ENCODE data around the gene SNX5. TPM values are rescaled to one million over a fixed set of nuclear protein-coding genes. Genes with fewer than 3 reads are reported as not detected.

SNX5 gene
- total RNA-seq, 1 experiment from 2014 or later, result 188 TPM

DNA sequence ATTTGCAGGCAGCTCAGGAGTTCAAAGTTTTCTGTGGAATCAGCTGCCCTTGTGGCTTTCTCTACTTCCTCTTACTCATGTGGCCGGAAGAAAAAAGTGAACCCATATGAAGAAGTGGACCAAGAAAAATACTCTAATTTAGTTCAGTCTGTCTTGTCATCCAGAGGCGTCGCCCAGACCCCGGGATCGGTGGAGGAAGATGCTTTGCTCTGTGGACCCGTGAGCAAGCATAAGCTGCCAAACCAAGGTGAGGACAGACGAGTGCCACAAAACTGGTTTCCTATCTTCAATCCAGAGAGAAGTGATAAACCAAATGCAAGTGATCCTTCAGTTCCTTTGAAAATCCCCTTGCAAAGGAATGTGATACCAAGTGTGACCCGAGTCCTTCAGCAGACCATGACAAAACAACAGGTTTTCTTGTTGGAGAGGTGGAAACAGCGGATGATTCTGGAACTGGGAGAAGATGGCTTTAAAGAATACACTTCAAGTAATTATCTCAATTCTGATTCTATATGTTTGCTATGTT lies 1.4 kb upstream of the SNX5 start:
- Histone ChIP-seq H3K27ac (ENCODE audit: low read depth, low read length, poor library complexity, severe bottlenecking) (peak overlapping the region; percentile 99), H3K4me1 (ENCODE audit: insufficient read depth, low read length, poor library complexity, severe bottlenecking) (peaks cover 34% of the 10 kb centered on the region), H3K4me3 (ENCODE audit: low read depth, low read length, poor library complexity, severe bottlenecking) (peak overlapping the region; percentile 75), H3K9me3 (ENCODE audit: low read depth, low read length, poor library complexity, severe bottlenecking) (no peaks in the 10 kb centered on the region), H3K27me3 (replicated peaks; ENCODE audit: insufficient read depth, low read depth, low read length, poor library complexity) (no peaks in the 10 kb centered on the region), H3K36me3 (ENCODE audit: insufficient read depth, low read length, poor library complexity, severe bottlenecking) (peaks cover 12% of the 10 kb centered on the region)
- POLR2A ChIA-PET (ENCODE audit: low non-redundant PET), result no interaction called here
- CTCF ChIA-PET, result no interaction called here
- TF ChIP-seq, protein P1, sequence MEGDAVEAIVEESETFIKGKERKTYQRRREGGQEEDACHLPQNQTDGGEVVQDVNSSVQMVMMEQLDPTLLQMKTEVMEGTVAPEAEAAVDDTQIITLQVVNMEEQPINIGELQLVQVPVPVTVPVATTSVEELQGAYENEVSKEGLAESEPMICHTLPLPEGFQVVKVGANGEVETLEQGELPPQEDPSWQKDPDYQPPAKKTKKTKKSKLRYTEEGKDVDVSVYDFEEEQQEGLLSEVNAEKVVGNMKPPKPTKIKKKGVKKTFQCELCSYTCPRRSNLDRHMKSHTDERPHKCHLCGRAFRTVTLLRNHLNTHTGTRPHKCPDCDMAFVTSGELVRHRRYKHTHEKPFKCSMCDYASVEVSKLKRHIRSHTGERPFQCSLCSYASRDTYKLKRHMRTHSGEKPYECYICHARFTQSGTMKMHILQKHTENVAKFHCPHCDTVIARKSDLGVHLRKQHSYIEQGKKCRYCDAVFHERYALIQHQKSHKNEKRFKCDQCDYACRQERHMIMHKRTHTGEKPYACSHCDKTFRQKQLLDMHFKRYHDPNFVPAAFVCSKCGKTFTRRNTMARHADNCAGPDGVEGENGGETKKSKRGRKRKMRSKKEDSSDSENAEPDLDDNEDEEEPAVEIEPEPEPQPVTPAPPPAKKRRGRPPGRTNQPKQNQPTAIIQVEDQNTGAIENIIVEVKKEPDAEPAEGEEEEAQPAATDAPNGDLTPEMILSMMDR (conservative IDR thresholded peaks at IDR 0.05; ENCODE audit: low read depth, low read length), result no peak
- TF ChIP-seq EZH2 (IDR thresholded peaks at IDR 0.05; ENCODE audit: borderline replicate concordance, low read depth, low read length, poor library complexity, severe bottlenecking), result no peak
- intact Hi-C loops (cut with micrococcal nuclease; ENCODE audit: unreplicated experiment), result loop anchor here (10.0 kb wide), 1 partner anchor 435 kb away; the partner anchor contains the start of gene BFSP1
- no peak for DNase-seq (ENCODE audit: low spot score)
- BruUV-seq (replicated peaks), result TSS peak; percentile 53

DNA sequence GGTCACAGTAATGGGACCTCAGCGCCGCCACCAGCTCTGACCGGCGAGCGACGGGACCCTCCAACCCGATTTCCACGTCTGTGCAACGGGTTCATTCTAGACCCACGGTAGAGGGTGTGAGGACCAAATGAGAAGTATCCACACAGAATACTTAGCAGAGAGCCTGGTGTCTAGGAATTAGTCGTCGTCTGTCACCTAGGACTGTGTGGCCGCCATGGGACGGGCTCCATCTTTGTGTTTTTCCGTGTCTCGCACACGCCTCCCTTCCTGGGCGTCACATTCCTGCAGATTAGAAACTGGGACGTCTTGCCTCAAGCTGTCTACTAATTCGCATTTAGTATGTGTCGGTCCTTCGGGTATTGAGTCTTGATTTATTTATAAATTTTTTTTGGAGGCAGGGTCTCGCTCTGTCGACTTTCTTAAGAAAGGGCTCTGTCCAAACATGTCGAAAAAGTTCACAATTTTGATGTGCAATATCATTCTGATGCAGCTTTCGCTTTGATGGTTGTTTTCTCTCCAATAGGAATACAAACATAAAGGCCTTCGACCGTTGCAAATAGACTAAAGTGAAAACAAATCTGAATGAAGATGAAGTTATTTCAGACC lies 787 bp upstream of the SNX5 start:
- H3K27ac ChIP-seq (ENCODE audit: low read depth, low read length, poor library complexity, severe bottlenecking), result peak overlapping the region; percentile 99
- peak; percentile 68 for DNase-seq (ENCODE audit: low spot score)
- CTCF ChIA-PET, result no interaction called here
- no peaks in the 10 kb centered on the region for H3K9me3 ChIP-seq (ENCODE audit: low read depth, low read length, poor library complexity, severe bottlenecking)
- H3K27me3 ChIP-seq (replicated peaks; ENCODE audit: insufficient read depth, low read depth, low read length, poor library complexity), result no peaks in the 10 kb centered on the region
- peak overlapping the region; percentile 75 for H3K4me3 ChIP-seq (ENCODE audit: low read depth, low read length, poor library complexity, severe bottlenecking)
- intact Hi-C loops (cut with micrococcal nuclease; ENCODE audit: unreplicated experiment), result loop anchor here (10.0 kb wide), 1 partner anchor 435 kb away; the partner anchor contains the start of gene BFSP1
- H3K36me3 ChIP-seq (ENCODE audit: insufficient read depth, low read length, poor library complexity, severe bottlenecking), result peaks cover 17% of the 10 kb centered on the region
- no peak for TF ChIP-seq EZH2 (IDR thresholded peaks at IDR 0.05; ENCODE audit: borderline replicate concordance, low read depth, low read length, poor library complexity, severe bottlenecking)
- POLR2A ChIA-PET (ENCODE audit: low non-redundant PET), result interaction anchor here (0.6 kb wide), 1 partner anchor 289 kb away, joined by 3 read pairs; no protein-coding TSS in a partner anchor
- no TSS peak for BruUV-seq (replicated peaks)
- peaks cover 39% of the 10 kb centered on the region for H3K4me1 ChIP-seq (ENCODE audit: insufficient read depth, low read length, poor library complexity, severe bottlenecking)

DNA sequence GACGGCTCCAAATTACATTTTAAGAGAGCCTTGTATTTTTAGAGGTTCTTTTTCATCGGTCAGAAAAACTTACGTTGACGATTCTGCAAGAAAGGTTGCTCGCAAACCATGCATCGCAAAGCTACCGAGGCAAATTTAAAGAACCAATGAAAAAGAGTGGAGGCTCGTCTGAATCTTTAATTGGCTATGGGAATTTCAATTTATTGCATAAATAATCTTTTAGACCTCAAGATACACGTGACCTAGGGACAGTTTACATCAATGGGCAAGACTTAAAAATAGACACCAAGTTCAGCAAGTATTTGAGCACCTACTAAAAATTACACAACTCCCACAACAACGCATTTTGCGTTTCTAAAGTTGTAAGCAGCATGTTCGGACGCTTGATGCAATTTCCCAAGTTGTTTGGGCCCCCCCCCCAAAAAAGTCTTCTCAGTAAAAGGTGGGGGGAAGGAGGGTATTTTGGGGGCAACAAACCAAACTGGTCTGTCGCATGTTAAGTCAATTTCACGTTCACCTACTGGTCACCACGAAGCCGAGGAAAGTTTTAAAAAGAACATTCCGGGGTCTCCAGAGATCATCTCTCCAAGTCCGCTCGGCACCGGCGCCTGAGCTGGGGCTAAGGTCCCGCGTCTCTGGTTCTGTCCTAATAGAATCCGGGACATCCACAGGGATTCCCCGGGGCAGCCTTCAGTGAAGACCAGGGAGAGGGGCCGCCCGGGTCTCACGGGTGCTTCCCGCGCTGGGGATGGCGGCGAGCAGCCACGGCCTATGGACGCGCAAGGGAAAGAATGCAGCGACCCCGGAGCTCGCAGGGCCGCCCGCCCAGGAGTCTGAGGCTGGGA lies 851 bp downstream of the SNX5 start:
- H3K27me3 ChIP-seq (replicated peaks; ENCODE audit: insufficient read depth, low read depth, low read length, poor library complexity), result no peaks in the 10 kb centered on the region
- peaks cover 39% of the 10 kb centered on the region for H3K4me1 ChIP-seq (ENCODE audit: insufficient read depth, low read length, poor library complexity, severe bottlenecking)
- DNase-seq (ENCODE audit: low spot score), result no peak
- H3K27ac ChIP-seq (ENCODE audit: low read depth, low read length, poor library complexity, severe bottlenecking), result peak overlapping the region; percentile 99
- peaks cover 31% of the 10 kb centered on the region for H3K36me3 ChIP-seq (ENCODE audit: insufficient read depth, low read length, poor library complexity, severe bottlenecking)
- H3K4me3 ChIP-seq (ENCODE audit: low read depth, low read length, poor library complexity, severe bottlenecking), result peak overlapping the region; percentile 75
- intact Hi-C loops (cut with micrococcal nuclease; ENCODE audit: unreplicated experiment), result loop anchor here (10.0 kb wide), 1 partner anchor 433 kb away; the partner anchor contains the start of gene BFSP1
- TSS peak; percentile 40 for BruUV-seq (replicated peaks)
- ChIA-PET CTCF (no interaction called here), POLR2A (ENCODE audit: low non-redundant PET) (interaction anchor here (0.7 kb wide), 1 partner anchor 124 kb away, joined by 5 read pairs; no protein-coding TSS in a partner anchor)
- TF ChIP-seq EZH2 (IDR thresholded peaks at IDR 0.05; ENCODE audit: borderline replicate concordance, low read depth, low read length, poor library complexity, severe bottlenecking), result no peak
- TF ChIP-seq, protein P1 (conservative IDR thresholded peaks at IDR 0.05; ENCODE audit: low read depth, low read length), result no peak
- H3K9me3 ChIP-seq (ENCODE audit: low read depth, low read length, poor library complexity, severe bottlenecking), result no peaks in the 10 kb centered on the region
